GM18519 (cell line): ENCODE measurements around the gene OR9G1.
"Not testable (repeated sequence)": the region's sequence is repeated elsewhere in the genome, so short reads cannot be mapped to it uniquely, and the experiment has no call there.

ENCODE experiments used
- ATAC-seq: cut with Tn5 transposase; IDR thresholded peaks from one replicate; pipeline ENCODE4 v1.9.1; 2021; ENCODE audit warnings: mild to moderate bottlenecking, moderate library complexity; ENCODE audit not compliant: unreplicated experiment, low FRiP score

OR9G1 gene

GRCh38 chr11:56698795-56699194 is at the start of gene OR9G1:
Gene OR9G1 (plus strand): TSS chr11:56699095. CDS start chr11:56700388, 1,293 bp downstream.
- no peak for ATAC-seq

- ATAC-seq = no peak
Observed at GRCh38 chr11:56659755-56660154, 39.1 kb upstream of the OR9G1 start.

- ATAC-seq = no peak
Observed at GRCh38 chr11:56663386-56663785, 35.5 kb upstream of the OR9G1 start, which contains the start of gene OR5AR1. Gene OR5AR1 (plus strand): TSS chr11:56663686. CDS start chr11:56663686, 0 bp downstream.

GRCh38 chr11:56670984-56671383 is 27.9 kb upstream of the OR9G1 start:
- no peak for ATAC-seq

GRCh38 chr11:56688554-56689100 is 10.3 kb upstream of the OR9G1 start:
- no peak for ATAC-seq

GRCh38 chr11:56691179-56691578 is 7.7 kb upstream of the OR9G1 start:
- not testable (repeated sequence) for ATAC-seq

GRCh38 chr11:56693428-56693827 is 5.5 kb upstream of the OR9G1 start:
- no peak for ATAC-seq

- ATAC-seq = no peak
Observed at GRCh38 chr11:56700242-56700913, 1.5 kb downstream of the OR9G1 start.

- ATAC-seq = no peak
Observed at GRCh38 chr11:56700914-56701485, 2.1 kb downstream of the OR9G1 start.

GRCh38 chr11:56705784-56706396 is 7.0 kb downstream of the OR9G1 start:
- no peak for ATAC-seq

- no peak for ATAC-seq
Observed at GRCh38 chr11:56706486-56706885, 7.6 kb downstream of the OR9G1 start.

GRCh38 chr11:56714206-56714605 is 15.3 kb downstream of the OR9G1 start:
- ATAC-seq = no peak

GRCh38 chr11:56716379-56716854 is 17.5 kb downstream of the OR9G1 start:
- no peak for ATAC-seq

- no peak for ATAC-seq
Observed at GRCh38 chr11:56720513-56720912, 21.6 kb downstream of the OR9G1 start.

- ATAC-seq = no peak
Observed at GRCh38 chr11:56740107-56740506, 41.2 kb downstream of the OR9G1 start.

GRCh38 chr11:56740886-56741285 is 42.0 kb downstream of the OR9G1 start:
- no peak for ATAC-seq

GRCh38 chr11:56748597-56748996 is 49.7 kb downstream of the OR9G1 start, which contains the start of gene OR9G4:
Gene OR9G4 (minus strand): TSS chr11:56748697. CDS start chr11:56743766, 4,931 bp downstream.
- ATAC-seq = no peak

GRCh38 chr11:56750190-56750589 is 51.3 kb downstream of the OR9G1 start:
- ATAC-seq = no peak

GRCh38 chr11:56751480-56751879 is 52.6 kb downstream of the OR9G1 start:
- ATAC-seq = no peak
